Measurements from ENCODE around the gene GPR132.
A peak's percentile ranks its signal among the peaks of the same experiment; 100 is the strongest.
"Not testable (repeated sequence)": the region's sequence is repeated elsewhere in the genome, so short reads cannot be mapped to it uniquely, and the experiment has no call there.

The GPR132 gene

DNA sequence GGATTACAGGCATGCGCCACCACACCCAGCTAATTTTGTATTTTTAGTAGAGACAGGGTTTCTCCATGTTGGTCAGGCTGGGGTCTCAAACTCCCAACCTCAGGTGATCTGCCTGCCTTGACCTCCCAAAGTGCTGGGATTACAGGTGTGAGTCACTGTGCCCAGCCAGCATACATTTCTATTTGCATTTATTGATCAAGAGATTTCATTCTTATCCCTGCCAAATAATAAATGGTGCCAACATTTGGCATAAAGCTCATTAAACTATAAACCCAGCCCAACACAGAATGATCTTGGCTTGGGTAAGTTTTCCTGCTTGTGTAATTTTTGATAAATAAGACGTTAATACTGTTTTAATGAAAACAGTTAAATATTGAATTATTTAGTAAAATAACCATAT lies 29.6 kb downstream of the GPR132 start:
- not testable (repeated sequence) for DNase-seq

DNA sequence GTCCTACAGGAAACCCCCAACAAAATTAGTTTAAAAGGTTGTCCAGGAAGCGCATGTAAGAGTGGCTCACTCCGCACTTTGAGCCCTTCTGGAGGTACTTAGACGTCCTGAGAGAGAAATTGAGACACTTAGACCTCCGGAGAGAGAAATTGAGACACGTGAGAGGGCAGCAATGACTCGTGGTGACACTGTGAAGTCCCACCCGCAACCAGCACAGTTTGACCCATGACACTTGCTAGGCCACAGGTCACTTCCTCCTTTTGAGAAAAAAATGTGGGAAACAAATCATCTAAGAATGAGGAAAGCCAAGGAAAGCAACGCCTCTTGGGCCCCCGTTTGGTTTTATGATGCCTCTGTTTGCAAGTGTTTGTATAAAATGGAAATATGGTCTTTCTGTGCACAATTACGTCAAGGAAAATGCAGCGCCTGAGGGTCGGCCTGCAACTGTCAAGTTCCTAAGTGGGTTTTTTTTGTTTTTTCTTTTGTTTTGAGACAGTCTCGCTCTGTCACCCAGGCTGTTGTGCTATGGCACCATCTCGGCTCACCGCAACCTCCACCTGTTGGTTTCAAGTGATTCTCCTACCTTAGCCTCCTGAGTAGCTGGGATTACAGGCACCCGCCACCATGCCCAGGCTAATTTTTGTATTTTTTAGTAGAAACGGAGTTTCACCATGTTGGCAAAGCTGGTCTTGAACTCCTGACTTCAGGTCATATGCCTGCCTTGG lies 30.8 kb downstream of the GPR132 start:
- DNase-seq = no peak

DNA sequence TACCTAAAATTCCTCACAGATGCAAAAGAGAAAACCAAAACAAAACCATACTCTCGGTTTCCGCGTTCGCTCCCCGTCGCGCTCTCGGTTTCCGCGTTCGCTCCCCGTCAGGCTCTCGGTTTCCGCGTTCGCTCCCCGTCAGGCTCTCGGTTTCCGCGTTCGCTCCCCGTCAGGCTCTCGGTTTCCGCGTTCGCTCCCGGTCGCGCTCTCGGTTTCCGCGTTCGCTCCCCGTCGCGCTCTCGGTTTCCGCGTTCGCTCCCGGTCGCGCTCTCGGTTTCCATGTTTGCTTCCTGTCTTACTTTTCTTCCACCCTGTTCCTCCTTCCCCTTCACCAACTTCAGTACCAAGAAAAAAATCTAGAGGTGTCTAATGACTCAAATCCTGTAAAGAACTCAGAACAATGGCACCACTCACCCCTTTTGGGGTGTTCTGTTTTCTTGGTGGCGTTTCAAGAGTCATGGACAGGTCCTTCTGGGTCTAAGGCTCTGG lies 31.8 kb downstream of the GPR132 start:
- DNase-seq = not testable (repeated sequence)

DNA sequence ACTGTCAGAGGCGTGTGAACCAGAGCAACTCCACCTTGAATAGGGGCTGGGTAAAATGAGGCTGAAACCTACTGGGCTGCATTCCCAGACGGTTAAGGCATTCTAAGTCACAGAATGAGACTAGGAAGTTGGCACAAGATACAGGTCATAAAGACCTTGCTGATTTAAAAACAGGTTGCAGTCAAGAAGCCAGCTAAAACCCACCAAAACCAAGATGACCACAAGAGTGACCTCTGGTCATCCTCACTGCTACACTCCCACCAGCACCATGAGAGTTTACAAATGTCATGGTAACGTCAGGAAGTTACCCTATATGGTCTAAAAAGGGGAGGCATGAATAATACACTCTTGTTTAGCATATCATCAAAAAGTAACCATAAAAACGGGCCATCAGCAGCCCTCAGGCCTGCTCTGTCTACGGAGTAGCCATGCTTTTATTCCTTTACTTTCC lies 32.8 kb downstream of the GPR132 start:
- DNase-seq = not testable (repeated sequence)

DNA sequence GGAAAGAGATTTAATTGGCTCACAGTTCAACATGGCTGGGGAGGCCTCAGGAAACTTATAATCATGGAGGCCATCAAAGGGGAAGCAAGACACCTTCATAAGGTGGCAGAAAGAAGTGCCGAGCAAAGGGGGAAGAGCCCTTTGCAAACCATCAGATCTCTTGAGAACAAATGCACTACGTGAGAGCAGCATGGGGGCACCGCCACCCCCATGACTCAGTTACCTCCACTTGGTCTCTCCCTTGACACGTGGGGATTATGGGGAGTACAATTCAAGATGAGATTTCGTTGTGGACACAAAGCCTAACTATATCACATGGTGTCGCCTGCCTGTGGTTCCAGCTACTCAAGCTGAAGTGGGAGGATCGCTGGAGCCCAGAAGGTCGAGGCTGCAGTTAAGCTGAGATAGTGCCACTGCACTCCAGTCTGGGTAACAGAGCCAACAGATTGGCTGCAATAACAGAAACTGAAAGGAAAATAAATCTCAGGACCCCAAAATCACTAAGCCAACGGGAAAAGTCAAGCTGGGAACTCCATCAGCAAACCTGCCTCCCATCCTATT lies 34.3 kb downstream of the GPR132 start:
- DNase-seq = peak; percentile 38

DNA sequence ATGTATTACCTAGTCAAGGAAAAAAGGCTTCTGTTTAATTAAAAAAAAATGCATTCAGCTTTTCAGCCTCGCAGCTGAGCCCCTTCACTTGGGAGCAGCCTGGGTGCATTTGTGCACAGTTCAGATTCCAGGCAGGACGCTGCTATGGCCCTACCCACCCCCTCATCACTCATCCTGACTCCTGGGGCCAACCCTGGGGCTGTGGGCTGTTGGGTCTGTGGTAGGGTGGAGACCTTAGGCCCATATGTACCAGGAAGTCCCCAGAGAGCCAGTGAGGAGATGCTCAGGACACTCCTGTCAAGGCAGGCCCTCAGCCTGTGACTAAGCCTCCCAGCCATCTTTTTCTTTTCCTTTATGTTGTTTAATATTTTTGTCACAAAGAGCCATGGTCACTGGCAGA lies 35.0 kb downstream of the GPR132 start:
- DNase-seq = no peak

DNA sequence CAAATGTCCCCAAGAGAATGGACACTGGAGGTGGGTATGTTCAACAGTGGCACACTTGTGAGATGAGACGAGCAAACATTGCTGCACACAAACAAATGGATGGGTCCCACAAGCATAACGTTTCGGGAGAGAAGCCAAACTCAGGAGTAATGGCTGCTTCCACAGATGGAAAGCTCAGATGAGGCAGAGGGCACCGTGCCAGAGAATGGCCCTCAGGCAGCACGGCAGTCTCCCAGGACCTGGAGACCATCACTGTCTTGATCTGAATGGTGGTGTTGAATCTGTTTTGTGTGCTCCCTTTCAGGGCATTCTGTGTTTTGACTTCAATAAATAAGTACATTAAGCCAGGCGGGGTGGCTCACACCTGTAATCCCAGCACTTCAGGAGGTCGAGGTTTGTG lies 35.8 kb downstream of the GPR132 start:
- DNase-seq = no peak

DNA sequence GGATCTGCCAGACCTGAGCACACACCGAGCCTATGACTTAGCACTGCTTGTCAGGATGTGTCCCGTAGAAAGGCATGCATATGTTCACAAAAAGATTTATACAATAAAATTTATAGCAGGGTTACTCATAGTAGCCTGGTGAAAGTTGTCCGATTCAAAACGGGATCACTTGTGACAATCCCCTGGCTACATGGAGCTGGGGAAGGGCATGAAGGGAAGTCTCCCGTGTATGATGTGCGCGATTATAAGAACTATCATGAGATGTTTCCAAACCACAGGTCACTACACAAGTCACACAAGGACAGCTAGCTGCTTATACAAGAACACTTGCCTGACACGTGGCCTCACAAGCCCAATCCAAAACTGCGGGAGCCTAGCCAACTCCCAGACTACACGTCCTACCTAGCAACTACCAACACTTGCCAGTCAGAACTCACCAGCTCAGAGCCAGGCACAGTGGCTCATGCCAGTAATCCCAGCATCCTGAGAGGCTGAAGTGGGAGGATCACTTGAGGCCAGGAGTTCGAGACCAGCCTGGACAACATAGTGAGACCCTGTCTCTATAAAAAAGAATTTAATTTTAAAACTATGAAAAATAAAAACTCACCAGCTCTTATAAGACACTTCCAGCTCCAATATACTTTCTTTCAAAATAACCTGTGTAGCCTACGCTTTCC lies 36.8 kb downstream of the GPR132 start:
- no peak for DNase-seq

DNA sequence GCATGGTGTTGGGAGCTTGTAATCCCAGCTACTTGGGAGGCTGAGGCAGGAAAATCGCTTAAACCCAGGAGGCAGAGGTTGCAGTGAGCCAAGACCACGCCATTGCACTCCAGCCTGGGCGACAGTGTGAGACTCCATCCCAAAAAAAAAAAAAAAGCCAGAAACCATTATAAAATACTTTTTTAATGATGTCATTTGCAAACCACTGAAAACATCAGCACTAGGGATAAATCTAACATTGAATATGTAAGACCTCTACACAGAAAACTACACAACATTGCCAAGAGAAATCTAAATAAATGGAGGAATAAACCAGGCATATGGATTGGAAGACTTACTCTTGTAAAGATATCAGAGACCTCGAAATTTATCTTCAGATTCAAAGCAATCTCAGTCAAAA lies 37.5 kb downstream of the GPR132 start:
- DNase-seq = not testable (repeated sequence)

DNA sequence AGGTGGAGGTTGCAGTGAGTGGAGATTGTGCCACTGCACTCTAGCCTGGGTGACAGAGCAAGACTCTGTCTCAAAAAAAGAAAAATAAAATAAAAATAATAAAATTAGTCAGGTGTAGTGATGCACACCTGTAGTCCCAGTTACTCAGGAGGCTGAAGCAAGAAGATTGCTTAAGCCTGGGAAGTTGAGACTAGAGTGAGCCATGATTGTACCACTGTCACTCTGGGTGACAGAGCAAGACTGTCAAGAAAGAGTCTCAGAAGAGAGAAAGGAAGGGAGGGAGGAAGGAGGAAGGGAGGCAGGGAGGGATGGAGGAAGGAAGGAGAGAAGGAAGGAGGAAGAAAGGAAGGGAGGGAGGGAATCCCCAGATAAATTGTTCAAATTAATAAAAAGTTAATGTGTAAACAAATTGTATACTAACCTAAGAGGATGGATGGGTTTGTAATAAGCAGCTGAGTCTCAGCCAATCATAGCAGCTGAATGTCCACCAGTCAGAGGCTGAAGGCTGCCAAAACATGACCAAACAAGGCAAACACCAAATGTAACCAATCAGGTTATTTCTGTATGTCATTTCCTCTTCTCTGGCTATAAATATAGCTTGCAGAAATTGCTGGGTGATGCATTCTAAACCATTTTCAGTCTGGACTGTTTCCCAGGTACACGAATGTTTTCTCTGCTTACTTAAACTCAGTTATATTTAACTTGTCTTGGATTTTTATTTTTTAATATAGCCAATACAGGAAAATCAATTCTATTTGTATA lies 38.2 kb downstream of the GPR132 start:
- DNase-seq = no peak

DNA sequence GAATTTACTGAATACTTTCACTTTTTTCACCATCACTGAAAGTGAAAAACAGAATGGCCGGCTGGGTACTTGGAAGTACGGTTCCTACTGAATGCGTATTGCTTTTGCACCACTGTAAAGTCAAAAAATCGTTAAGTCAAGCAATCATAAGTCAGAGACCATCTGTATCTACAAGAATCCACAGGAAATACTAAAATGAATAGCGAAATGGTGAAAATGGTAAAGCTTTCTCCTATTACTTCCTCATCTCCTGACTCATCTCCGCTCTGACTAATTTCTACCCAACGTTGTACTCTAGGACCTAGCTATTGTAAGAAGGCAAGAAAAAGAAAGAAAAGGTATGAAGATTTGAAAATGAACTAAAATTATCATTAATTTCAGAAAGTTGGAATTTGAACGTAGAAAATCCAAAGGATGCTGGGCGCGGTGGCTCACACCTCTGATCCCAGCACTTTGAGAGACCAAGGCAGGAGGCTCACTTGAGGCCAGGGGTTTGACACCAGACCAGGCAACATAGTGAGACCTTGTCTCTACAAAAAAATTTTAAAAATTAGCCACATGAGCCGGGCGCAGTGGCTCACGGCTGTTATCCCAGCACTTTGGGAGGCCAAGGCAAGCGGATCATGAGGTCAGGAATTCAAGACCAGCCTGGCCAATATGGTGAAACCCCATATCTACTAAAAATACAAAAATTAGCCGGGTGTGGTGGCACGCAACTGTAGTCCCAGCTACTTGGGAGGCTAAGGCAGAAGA lies 39.0 kb downstream of the GPR132 start:
- DNase-seq = no peak

DNA sequence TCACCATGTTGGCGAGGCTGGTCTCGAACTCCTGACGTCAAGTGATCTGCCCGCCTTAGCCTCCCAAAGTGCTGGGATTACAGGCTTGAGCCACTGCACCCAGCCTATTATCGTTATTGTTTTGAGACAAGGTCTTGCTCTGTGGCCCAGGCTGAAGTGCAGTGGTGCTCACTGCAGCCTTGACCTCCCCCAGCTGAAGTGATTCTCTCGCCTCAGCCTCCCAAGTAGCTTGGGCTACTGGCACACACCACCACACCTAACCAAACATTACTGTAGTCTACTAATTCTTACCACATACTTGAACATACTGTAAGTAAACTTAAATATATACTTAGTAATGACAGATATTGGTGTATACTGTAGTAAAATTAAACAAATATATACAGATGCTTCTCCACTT lies 39.8 kb downstream of the GPR132 start:
- no peak for DNase-seq

DNA sequence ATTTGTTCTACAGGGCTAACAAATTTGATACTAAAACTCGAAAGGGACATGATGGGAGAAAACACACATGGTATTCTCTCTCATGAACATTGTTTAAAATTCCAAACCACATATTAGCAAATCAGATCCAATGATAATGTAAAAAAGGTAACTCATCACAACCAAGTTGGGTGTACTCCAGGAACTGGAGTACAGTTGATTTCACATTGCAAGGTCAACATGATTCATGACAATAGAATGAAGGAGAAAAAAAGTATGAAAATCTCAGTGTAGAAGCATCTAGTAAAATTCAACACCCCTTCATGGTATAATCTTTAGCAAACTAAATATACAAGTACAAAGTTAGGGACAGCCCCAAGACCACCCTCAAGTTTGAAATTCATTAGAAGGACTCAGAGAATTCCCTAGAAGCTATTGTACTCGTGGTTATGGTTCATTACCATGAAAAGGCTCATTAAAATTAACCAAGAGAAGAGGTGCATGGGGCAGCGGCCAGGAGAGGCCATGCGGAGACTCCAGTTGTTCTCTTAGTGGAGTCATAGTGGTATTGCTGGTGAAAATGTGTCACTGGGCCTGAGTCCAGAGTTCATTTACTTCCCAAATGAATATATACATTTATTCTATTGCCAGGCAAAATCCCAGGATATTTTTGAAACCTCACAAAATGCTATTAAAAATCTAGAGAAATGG lies 41.3 kb downstream of the GPR132 start:
- peak; percentile 37 for DNase-seq

DNA sequence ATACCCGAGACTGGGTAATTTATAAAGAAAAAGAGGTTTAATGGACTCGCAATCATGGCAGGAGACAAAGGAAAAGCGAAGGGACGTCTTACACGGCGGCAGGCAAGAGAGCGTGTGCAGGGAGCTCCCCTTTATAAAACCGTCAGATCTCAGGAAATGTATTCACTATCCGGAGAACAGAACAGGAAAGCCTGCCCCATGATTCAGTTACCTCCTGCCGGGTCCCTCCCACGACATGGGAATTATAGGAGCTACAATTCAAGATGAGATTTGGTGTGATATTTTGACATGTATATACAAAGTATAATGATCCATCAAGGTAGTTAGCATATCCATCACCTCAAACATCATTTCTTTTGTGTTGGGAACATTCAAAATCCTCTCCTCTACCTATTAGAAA lies 42.1 kb downstream of the GPR132 start:
- DNase-seq = no peak

DNA sequence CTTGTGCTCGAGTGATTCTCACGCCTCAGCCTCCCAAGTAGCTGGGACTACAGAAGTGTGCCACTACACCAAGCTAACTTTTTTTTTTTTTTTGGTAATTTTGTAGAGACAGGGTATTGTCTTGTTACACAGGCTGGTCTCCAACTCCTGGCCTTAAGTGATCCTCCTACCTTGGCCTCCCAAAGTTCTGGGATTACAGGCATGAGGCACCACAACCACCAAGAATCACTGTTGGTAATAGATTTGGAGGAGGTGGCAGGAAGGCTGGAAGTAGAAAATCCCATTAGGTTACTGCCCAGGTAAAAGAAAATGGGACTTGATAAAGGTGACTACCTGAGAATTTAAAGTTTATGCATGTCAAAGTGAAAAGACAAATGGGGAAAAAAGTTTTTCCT lies 43.0 kb downstream of the GPR132 start:
- no peak for DNase-seq

DNA sequence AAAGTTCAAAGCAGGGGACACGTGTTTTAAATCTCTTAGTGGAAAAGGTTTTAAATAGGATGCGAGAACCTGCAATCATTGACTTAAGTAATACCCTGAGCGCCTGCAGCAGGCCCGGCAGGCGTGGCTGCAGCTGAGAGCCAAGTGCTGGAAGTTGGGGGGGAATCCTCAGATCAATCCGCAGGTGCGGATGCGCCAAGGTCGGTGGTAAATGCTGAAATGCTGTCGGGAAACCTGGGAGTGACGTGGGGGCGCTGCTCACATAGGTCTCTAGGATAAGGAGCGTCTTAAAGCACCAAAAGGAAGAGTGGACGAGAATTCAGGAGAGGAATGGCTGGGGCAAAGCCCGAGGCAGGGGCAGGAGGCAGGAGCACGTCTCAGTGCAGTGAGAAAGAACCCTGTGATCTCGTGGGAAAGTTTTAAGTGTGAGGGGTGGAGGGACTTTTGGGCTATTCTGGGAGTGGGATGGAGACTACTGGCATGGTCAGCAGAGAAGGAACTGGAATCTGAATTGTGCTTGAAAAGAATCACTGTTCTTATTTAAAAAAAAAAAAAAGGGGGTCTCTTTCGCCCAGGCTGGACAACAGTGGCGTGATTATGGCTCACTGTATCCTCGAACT lies 43.5 kb downstream of the GPR132 start:
- DNase-seq = peak; percentile 79

DNA sequence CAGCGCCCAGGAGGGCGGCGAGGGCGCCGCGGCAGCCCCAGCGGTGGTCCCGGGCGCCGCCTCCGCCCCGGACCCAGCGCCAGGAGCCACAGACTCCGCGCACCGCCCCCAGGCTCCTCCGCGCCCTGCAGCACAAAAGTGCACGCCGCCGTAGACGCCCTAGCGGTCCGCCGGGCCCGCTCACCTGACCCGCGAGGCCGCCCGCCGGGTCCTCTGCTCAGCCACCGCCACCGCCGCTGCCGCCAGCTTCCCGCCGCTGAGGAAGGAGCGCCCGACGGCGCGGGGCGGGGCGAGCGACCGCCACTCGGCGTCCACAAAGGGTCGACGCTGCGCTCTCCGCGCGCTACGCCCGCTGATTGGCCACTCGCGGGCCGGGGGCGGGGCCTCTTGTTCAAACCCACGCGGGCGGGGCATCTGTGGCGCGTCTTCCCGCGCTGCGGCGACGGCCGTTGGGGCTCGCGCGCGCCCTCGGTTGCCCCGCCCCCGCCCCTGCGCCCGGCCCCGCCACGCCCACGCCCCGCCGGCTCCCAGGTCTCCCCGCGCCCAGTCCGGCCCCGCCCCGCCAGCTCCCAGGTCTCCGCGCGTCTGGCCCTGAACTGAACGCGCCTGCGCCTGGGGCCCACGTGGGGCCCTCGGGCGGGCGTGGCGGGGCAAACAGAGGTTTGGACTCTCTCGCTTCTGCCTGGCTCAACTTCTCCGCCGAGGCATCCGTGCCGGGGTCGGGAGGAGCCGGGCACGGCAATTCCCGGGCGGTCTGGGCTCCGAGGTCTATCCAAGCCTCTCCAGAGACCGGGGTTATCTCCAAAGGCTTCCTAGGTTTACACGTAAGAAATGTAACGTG lies 44.2 kb downstream of the GPR132 start, which contains the start of gene CDCA4:
TSS of gene CDCA4 (minus strand) at position 269 of the 841 bp plus-strand sequence. CDS start 9,154 bp downstream, outside the sequence.
- DNase-seq = peak; percentile 100

DNA sequence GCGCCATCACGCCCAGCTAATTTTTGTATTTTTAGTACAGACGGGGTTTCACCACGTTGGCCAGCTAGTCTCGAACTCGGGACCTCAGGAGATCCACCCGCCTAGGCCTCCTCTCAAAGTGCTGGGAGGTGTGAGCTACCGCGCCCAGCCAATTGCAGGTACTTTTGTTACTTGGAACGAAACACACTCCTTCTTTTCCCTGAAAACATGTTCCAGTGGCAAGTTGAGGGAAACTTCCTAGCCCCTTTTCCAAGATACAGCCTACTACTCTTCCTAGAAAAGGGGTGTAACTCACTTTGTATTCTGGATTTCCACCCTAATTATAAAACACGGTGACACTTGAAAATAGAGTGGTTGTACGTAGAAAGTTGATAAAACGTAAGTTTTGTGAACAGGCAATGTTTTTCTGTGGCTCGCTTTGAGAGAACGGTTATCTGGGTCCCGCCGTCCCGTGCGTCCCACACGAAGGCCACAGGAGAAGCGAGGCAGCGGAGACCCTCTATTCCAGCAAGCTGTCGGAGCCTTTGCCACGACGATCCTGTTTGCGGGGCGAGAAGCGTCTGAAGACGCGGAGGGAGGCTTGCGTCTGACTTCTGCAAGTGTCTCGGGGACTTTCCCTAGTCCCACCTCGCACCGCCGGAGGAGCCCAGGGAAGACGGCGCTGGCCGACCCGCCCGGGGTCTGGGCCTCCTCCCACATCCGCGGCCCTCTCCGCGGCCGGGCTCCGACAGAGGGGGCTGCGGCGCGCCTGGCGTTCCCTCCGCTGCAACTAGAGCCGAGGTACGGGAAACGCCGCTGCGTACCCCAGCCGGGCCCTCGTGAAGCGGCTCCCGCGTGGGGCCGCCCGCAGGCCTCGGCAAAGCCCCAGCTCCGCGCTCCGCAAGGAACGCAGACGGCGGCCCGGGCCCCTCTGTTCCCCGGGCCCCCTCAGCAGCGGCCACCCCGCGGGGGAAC lies 45.1 kb downstream of the GPR132 start:
- DNase-seq = no peak

DNA sequence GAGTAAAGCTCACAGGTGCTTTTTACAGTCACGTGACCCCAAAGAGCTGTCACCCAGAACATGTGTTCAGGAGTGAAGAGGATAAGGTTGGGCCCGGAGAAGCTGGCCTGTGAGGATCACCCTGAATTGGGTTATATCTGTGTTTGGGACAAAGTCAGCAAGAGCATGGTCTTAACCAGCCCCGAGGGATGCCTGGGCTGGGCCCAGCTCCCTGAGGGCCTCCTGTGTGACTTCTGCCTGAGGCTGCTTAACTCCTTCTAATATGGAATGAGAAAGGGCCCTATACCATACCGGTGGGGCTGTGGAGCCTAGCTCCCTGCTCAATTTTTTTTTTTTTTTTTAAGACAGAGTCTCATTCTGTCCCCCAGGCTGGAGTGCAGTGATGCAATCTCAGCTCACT lies 46.8 kb downstream of the GPR132 start:
- no peak for DNase-seq
